NCI-H526 (cell line): ENCODE results near the gene PRR33.

Source experiments
- DNase-seq, 2 experiments: peaks; one replicate each; lab custom pipeline; 2025; lab: John Stamatoyannopoulos, UW

The PRR33 gene

GRCh38 chr11:1916132-1916985 lies 24.7 kb upstream of the PRR33 start:
- no peak for DNase-seq

GRCh38 chr11:1915795-1916131 lies 24.1 kb upstream of the PRR33 start:
- DNase-seq, result no peak

GRCh38 chr11:1913271-1914060 lies 21.8 kb upstream of the PRR33 start:
- DNase-seq, result no peak

- no peak for DNase-seq
Measured at GRCh38 chr11:1912289-1912878, 20.7 kb upstream of the PRR33 start.

GRCh38 chr11:1909524-1909923 lies 17.8 kb upstream of the PRR33 start:
- DNase-seq, result no peak

- no peak for DNase-seq
Measured at GRCh38 chr11:1908618-1909017, 16.9 kb upstream of the PRR33 start.

- DNase-seq, result no peak
Measured at GRCh38 chr11:1906611-1907423, 15.1 kb upstream of the PRR33 start.

- no peak for DNase-seq
Measured at GRCh38 chr11:1906181-1906580, 14.5 kb upstream of the PRR33 start.

GRCh38 chr11:1899686-1900085 lies 8.0 kb upstream of the PRR33 start:
- DNase-seq, result no peak

GRCh38 chr11:1899090-1899489 lies 7.4 kb upstream of the PRR33 start:
- no peak for DNase-seq

- DNase-seq, result no peak
Measured at GRCh38 chr11:1896923-1897322, 5.2 kb upstream of the PRR33 start.

GRCh38 chr11:1896468-1896867 lies 4.8 kb upstream of the PRR33 start:
- DNase-seq, result no peak

- DNase-seq, result no peak
Measured at GRCh38 chr11:1894759-1895158, 3.1 kb upstream of the PRR33 start.

- no peak for DNase-seq
Measured at GRCh38 chr11:1893581-1894359, 2.1 kb upstream of the PRR33 start.

- no peak for DNase-seq
Measured at GRCh38 chr11:1892558-1892957, 863 bp upstream of the PRR33 start.

GRCh38 chr11:1892116-1892515 lies 421 bp upstream of the PRR33 start:
- no peak for DNase-seq

- no peak for DNase-seq
Measured at GRCh38 chr11:1890856-1891830, 552 bp downstream of the PRR33 start.

- no peak for DNase-seq
Measured at GRCh38 chr11:1889941-1890855, 1.5 kb downstream of the PRR33 start.
